ENCODE data around the gene CYP27B1.

CYP27B1 gene

GRCh38 chr12:57782608-57783465 lies 16.0 kb upstream of the CYP27B1 start, which contains the start of gene TSFM:
Gene TSFM, plus strand, starts transcription at chr12:57782787. Its CDS starts 15 bp downstream, at chr12:57782802.
- Histone ChIP-seq H3K79me2 (ENCODE audit: insufficient read depth, low read length) (peaks cover 16% of the 10 kb centered on the region), H4K20me1 (ENCODE audit: low read depth, low read length) (no peaks in the 10 kb centered on the region), H3K4me3 (ENCODE audit: insufficient read depth, low read length, poor library complexity, severe bottlenecking) (peak within 1 kb of the TSS; percentile 100), H3K36me3 (ENCODE audit: low read length) (peaks cover 20% of the 10 kb centered on the region; the same call in 1 of the 2 replicates), H2AFZ (ENCODE audit: low read depth, low read length, severe bottlenecking) (peak within 1 kb of the TSS; percentile 27), H3K4me2 (ENCODE audit: low read depth, low read length, poor library complexity, severe bottlenecking) (peak within 1 kb of the TSS; percentile 91), H3K9ac (ENCODE audit: low read length) (peak within 1 kb of the TSS; percentile 92), H3K27me3 (ENCODE audit: low read length) (no peaks in the 10 kb centered on the region), H3K27ac (ENCODE audit: low read depth, low read length) (no peak within 1 kb of the TSS), H3F3A (ENCODE audit: insufficient read depth) (no peaks in the 10 kb centered on the region), H3K9me3 (ENCODE audit: insufficient read depth, low read length) (no peaks in the 10 kb centered on the region), H3K9me2 (replicated peaks; ENCODE audit: insufficient read depth, low read length) (no peaks in the 10 kb centered on the region)
- peak; percentile 88 for TF ChIP-seq CTCF (IDR thresholded peaks at IDR 0.05; ENCODE audit: insufficient read depth, low read length, poor library complexity, severe bottlenecking)
- no peak for TF ChIP-seq EZH2phosphoT487 (conservative IDR thresholded peaks at IDR 0.05; ENCODE audit: low read length)

- peak overlapping the region; percentile 45 for H3K4me2 ChIP-seq (ENCODE audit: low read depth, low read length, poor library complexity, severe bottlenecking)
- peak overlapping the region; percentile 92 for H3K9ac ChIP-seq (ENCODE audit: low read length)
- H3K9me2 ChIP-seq (replicated peaks; ENCODE audit: insufficient read depth, low read length): no peaks in the 10 kb centered on the region
- H3K79me2 ChIP-seq (ENCODE audit: insufficient read depth, low read length): peaks cover 16% of the 10 kb centered on the region
- H3K9me3 ChIP-seq (ENCODE audit: insufficient read depth, low read length): no peaks in the 10 kb centered on the region
- no peaks in the 10 kb centered on the region for H3F3A ChIP-seq (ENCODE audit: insufficient read depth)
- H4K20me1 ChIP-seq (ENCODE audit: low read depth, low read length): no peaks in the 10 kb centered on the region
- TF ChIP-seq CTCF (IDR thresholded peaks at IDR 0.05; ENCODE audit: insufficient read depth, low read length, poor library complexity, severe bottlenecking) (no peak), EZH2phosphoT487 (conservative IDR thresholded peaks at IDR 0.05; ENCODE audit: low read length) (no peak)
- H3K27me3 ChIP-seq (ENCODE audit: low read length): no peaks in the 10 kb centered on the region
- H3K36me3 ChIP-seq (ENCODE audit: low read length): peaks cover 17% of the 10 kb centered on the region; the same call in 1 of the 2 replicates
- H2AFZ ChIP-seq (ENCODE audit: low read depth, low read length, severe bottlenecking): peak overlapping the region; percentile 27
- no peak overlapping the region for H3K4me3 ChIP-seq (ENCODE audit: insufficient read depth, low read length, poor library complexity, severe bottlenecking)
- H3K27ac ChIP-seq (ENCODE audit: low read depth, low read length): no peak overlapping the region
Measured at GRCh38 chr12:57782243-57782607, 15.3 kb upstream of the CYP27B1 start.

- peaks cover 16% of the 10 kb centered on the region for H3K79me2 ChIP-seq (ENCODE audit: insufficient read depth, low read length)
- H3K4me2 ChIP-seq (ENCODE audit: low read depth, low read length, poor library complexity, severe bottlenecking): peak overlapping the region; percentile 45
- no peaks in the 10 kb centered on the region for H3K9me2 ChIP-seq (replicated peaks; ENCODE audit: insufficient read depth, low read length)
- H3F3A ChIP-seq (ENCODE audit: insufficient read depth): no peaks in the 10 kb centered on the region
- H2AFZ ChIP-seq (ENCODE audit: low read depth, low read length, severe bottlenecking): peak overlapping the region; percentile 27
- H3K27me3 ChIP-seq (ENCODE audit: low read length): no peaks in the 10 kb centered on the region
- no peak overlapping the region for H3K27ac ChIP-seq (ENCODE audit: low read depth, low read length)
- TF ChIP-seq EZH2phosphoT487 (conservative IDR thresholded peaks at IDR 0.05; ENCODE audit: low read length): no peak
- no peak for TF ChIP-seq CTCF (IDR thresholded peaks at IDR 0.05; ENCODE audit: insufficient read depth, low read length, poor library complexity, severe bottlenecking)
- no peaks in the 10 kb centered on the region for H3K9me3 ChIP-seq (ENCODE audit: insufficient read depth, low read length)
- H3K4me3 ChIP-seq (ENCODE audit: insufficient read depth, low read length, poor library complexity, severe bottlenecking): no peak overlapping the region
- H4K20me1 ChIP-seq (ENCODE audit: low read depth, low read length): no peaks in the 10 kb centered on the region
- peak overlapping the region; percentile 92 for H3K9ac ChIP-seq (ENCODE audit: low read length)
- peaks cover 12% of the 10 kb centered on the region; the same call in 1 of the 2 replicates for H3K36me3 ChIP-seq (ENCODE audit: low read length)
Measured at GRCh38 chr12:57781801-57782200, 14.9 kb upstream of the CYP27B1 start.

All from SU-DHL-6 (cell line).